OCI-LY1 (cell line): ENCODE measurements around the gene PCDHB16.
"Not testable (repeated sequence)": the region's sequence is repeated elsewhere in the genome, so short reads cannot be mapped to it uniquely, and the experiment has no call there.

ENCODE experiments used
- H2AFZ ChIP-seq: fragments of 200-600 bp; sonication (generic), shearing (Covaris generic); 2 replicates; pipeline ENCODE4 v1.6.0; 2014; ENCODE audit warnings: antibody characterized with exemption, mild to moderate bottlenecking, low read length
- H3F3A ChIP-seq: fragments of 200-600 bp; sonication (generic), shearing (Covaris generic); 2 replicates; pipeline ENCODE4 v1.6.0; 2014; ENCODE audit warnings: mild to moderate bottlenecking, antibody characterized with exemption, low read length, moderate library complexity; ENCODE audit not compliant: insufficient read depth
- H3K27ac ChIP-seq: fragments of 200-600 bp; sonication (generic); 2 replicates; pipeline ENCODE4 v1.5.1; 2014; ENCODE audit warnings: low read length, mixed run types, mild to moderate bottlenecking, low read depth; ENCODE audit not compliant: poor library complexity, severe bottlenecking
- H3K27me3 ChIP-seq: fragments of 200-600 bp; sonication (generic); 2 replicates; pipeline ENCODE4 v1.6.0; 2014; ENCODE audit warnings: antibody characterized with exemption, mild to moderate bottlenecking, low read length, moderate library complexity; ENCODE audit not compliant: insufficient read depth
- H3K36me3 ChIP-seq: fragments of 200-600 bp; sonication (generic); 2 replicates; pipeline ENCODE4 v1.6.1; 2014; ENCODE audit warnings: mild to moderate bottlenecking, antibody characterized with exemption, low read length, moderate library complexity, mixed read lengths; ENCODE audit not compliant: insufficient read depth
- H3K4me1 ChIP-seq: fragments of 200-600 bp; sonication (generic); 2 replicates; pipeline ENCODE4 v1.5.1; 2014; ENCODE audit warnings: mild to moderate bottlenecking, low read length, moderate library complexity; ENCODE audit not compliant: insufficient read depth, severe bottlenecking
- H3K4me2 ChIP-seq: fragments of 200-600 bp; sonication (generic), shearing (Covaris generic); 2 replicates; pipeline ENCODE4 v1.6.1; 2014; ENCODE audit warnings: low read length
- H3K4me3 ChIP-seq: fragments of 200-600 bp; sonication (generic); 2 replicates; pipeline ENCODE4 v1.5.1; 2014; ENCODE audit warnings: low read length, low read depth, mild to moderate bottlenecking, mixed read lengths; ENCODE audit not compliant: poor library complexity, severe bottlenecking
- H3K79me2 ChIP-seq: fragments of 200-600 bp; shearing (Covaris generic); 2 replicates; pipeline ENCODE4 v1.6.1; 2016; ENCODE audit warnings: mixed run types, low read length, mixed read lengths; ENCODE audit not compliant: insufficient read depth
- H3K9ac ChIP-seq: fragments of 200-600 bp; sonication (generic), shearing (Covaris generic); 2 replicates; pipeline ENCODE4 v1.6.1; 2014; ENCODE audit warnings: mild to moderate bottlenecking, low read length, mixed read lengths
- H3K9me2 ChIP-seq: fragments of 200-600 bp; sonication (generic), shearing (Covaris generic); 2 replicates; pipeline ENCODE4 v1.6.1; 2014; ENCODE audit warnings: low read depth, mild to moderate bottlenecking, low read length, mixed read lengths
- H3K9me3 ChIP-seq: fragments of 200-600 bp; shearing (Covaris generic); 2 replicates; pipeline ENCODE4 v1.6.1; 2014; ENCODE audit warnings: low read length, mixed read lengths
- H4K20me1 ChIP-seq: fragments of 200-600 bp; sonication (generic), shearing (Covaris generic); 2 replicates; pipeline ENCODE4 v1.6.0; 2016; ENCODE audit warnings: mild to moderate bottlenecking, low read length; ENCODE audit not compliant: insufficient read depth
- CTCF ChIP-seq: fragments of 200-600 bp; sonication (generic), shearing (Covaris generic); IDR thresholded peaks from 2 replicates; pipeline ENCODE4 v1.5.1; 2017; ENCODE audit warnings: mild to moderate bottlenecking, antibody characterized with exemption, low read length, moderate library complexity, mixed read lengths
- EZH2 ChIP-seq: fragments of 200-600 bp; sonication (generic), shearing (Covaris generic); IDR thresholded peaks from 2 replicates; pipeline ENCODE4 v1.8.0; 2017; ENCODE audit warnings: borderline replicate concordance, mixed run types, mild to moderate bottlenecking, antibody characterized with exemption, low read length, moderate library complexity, mixed read lengths

Gene PCDHB16

GRCh38 chr5:141196363-141196762, 14.2 kb downstream of the PCDHB16 start:
- H3K4me2 ChIP-seq: no peak overlapping the region
- no peak overlapping the region for H2AFZ ChIP-seq
- peaks cover 3% of the 10 kb centered on the region for H3K9me3 ChIP-seq
- no peak overlapping the region for H3K4me3 ChIP-seq
- no peaks in the 10 kb centered on the region for H3K79me2 ChIP-seq
- no peaks in the 10 kb centered on the region for H3K4me1 ChIP-seq
- H4K20me1 ChIP-seq: no peaks in the 10 kb centered on the region
- H3K36me3 ChIP-seq: no peaks in the 10 kb centered on the region
- no peak overlapping the region for H3K9ac ChIP-seq
- H3K27ac ChIP-seq: no peak overlapping the region
- H3F3A ChIP-seq: no peaks in the 10 kb centered on the region
- H3K9me2 ChIP-seq: no peaks in the 10 kb centered on the region
- H3K27me3 ChIP-seq: no peaks in the 10 kb centered on the region
- TF ChIP-seq EZH2 (no peak), CTCF (no peak)

- Histone ChIP-seq H3K9me2 (no peaks in the 10 kb centered on the region), H3K27ac (no peak within 1 kb of the TSS), H2AFZ (no peak within 1 kb of the TSS; the same call in 1 of the 2 replicates), H3K4me3 (peak within 1 kb of the TSS; percentile 7), H3K27me3 (no peaks in the 10 kb centered on the region), H3K4me2 (peak within 1 kb of the TSS; percentile 51), H3K79me2 (no peaks in the 10 kb centered on the region), H3K9me3 (peaks cover 3% of the 10 kb centered on the region), H3K4me1 (no peaks in the 10 kb centered on the region), H3F3A (no peaks in the 10 kb centered on the region), H3K36me3 (no peaks in the 10 kb centered on the region), H4K20me1 (no peaks in the 10 kb centered on the region), H3K9ac (no peak within 1 kb of the TSS)
- TF ChIP-seq CTCF (peak; percentile 58; the same call in 1 of the 2 replicates), EZH2 (no peak)
Observed at GRCh38 chr5:141199359-141200235, 17.4 kb downstream of the PCDHB16 start, which contains the start of gene PCDHB11. Gene PCDHB11 (plus strand): TSS chr5:141199627. CDS start chr5:141199775, 148 bp downstream.

GRCh38 chr5:141201126-141201525, 18.9 kb downstream of the PCDHB16 start:
- H3K27ac ChIP-seq, H3K79me2 ChIP-seq, H3K27me3 ChIP-seq, H3K36me3 ChIP-seq, H3K9me3 ChIP-seq, H2AFZ ChIP-seq, H4K20me1 ChIP-seq, H3F3A ChIP-seq, H3K9ac ChIP-seq, H3K4me3 ChIP-seq, H3K4me1 ChIP-seq, H3K9me2 ChIP-seq, H3K4me2 ChIP-seq: not testable (repeated sequence)

- not testable (repeated sequence) for H4K20me1 ChIP-seq, H3K4me2 ChIP-seq, H3F3A ChIP-seq, H3K36me3 ChIP-seq, H3K27me3 ChIP-seq, H3K4me1 ChIP-seq, H3K9me3 ChIP-seq, H2AFZ ChIP-seq, H3K9me2 ChIP-seq, H3K79me2 ChIP-seq, H3K4me3 ChIP-seq, H3K27ac ChIP-seq, H3K9ac ChIP-seq
Observed at GRCh38 chr5:141201646-141202045, 19.5 kb downstream of the PCDHB16 start.
